ENCODE measurements around the gene SAXO1.

SAXO1 gene

GRCh38 chr9:18903450-18903849 is 129.6 kb downstream of the SAXO1 start:
- no peak for DNase-seq (ENCODE audit: low spot score)
- in situ Hi-C loops (cut with MboI; ENCODE audit: low sequenced_read_pairs, unreplicated experiment): no loop called here
- TF ChIP-seq CTCF (IDR thresholded peaks at IDR 0.05; ENCODE audit: borderline replicate concordance, control extremely low read depth, extremely low read depth, insufficient read depth, missing control alignments): no peak

DNA sequence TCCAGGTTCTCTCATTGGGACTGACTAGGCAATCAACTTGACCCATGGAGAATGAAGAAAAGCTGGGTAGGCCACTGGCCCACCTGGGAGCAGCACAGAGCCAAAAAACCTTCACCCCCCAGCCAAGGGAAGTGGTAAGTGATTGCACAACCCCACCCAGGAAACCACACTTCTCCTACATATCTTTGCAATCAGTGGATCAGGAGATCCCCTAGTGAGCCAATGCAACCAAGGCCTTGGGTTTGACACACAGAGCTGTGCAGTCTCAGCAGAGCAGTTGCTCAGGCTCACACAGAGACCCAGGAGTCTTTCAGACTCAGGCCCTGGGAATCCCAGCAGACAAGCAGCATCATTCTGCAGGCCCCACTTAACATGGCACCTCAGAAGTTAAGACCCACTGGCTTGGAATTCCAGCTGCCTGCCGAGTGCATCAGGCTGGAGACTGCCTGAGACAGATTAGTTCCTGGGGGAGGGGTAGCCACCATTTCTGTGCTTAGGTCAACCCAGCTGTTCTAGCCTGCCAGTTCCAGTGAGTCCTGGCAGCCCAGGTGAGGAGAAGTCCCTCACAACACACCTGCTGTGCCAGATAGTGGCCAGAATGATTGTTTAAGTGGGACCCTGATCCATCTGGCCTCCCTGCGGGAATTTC is 136.4 kb downstream of the SAXO1 start:
- in situ Hi-C loops (cut with MboI; ENCODE audit: low sequenced_read_pairs, unreplicated experiment): no loop called here
- no peak for TF ChIP-seq CTCF (IDR thresholded peaks at IDR 0.05; ENCODE audit: borderline replicate concordance, control extremely low read depth, extremely low read depth, insufficient read depth, missing control alignments)
- DNase-seq (ENCODE audit: low spot score): no peak

GRCh38 chr9:18896004-18896403 is 137.0 kb downstream of the SAXO1 start:
- TF ChIP-seq CTCF (IDR thresholded peaks at IDR 0.05; ENCODE audit: borderline replicate concordance, control extremely low read depth, extremely low read depth, insufficient read depth, missing control alignments): no peak
- DNase-seq (ENCODE audit: low spot score): no peak
- in situ Hi-C loops (cut with MboI; ENCODE audit: low sequenced_read_pairs, unreplicated experiment): no loop called here

GRCh38 chr9:18893491-18893890 is 139.5 kb downstream of the SAXO1 start:
- in situ Hi-C loops (cut with MboI; ENCODE audit: low sequenced_read_pairs, unreplicated experiment): no loop called here
- no peak for TF ChIP-seq CTCF (IDR thresholded peaks at IDR 0.05; ENCODE audit: borderline replicate concordance, control extremely low read depth, extremely low read depth, insufficient read depth, missing control alignments)

DNA sequence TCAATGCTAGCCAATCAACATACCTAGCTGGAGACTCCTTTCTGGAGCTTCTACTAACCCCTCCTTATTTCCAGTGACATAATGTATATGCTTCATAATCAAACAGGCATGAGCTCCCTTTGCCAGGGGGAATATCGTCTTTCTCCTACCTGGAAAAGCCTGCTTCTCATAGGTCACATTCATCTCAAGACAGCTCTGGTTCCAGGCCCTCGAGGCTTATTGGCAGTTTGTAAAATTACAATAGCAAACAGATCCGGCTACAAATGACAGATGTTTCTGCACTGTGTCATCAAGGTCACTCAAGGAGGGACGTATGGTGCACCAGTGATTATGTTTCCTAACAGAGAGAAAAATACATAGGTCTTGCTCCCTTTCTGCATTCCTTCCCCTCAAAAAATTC is 140.0 kb downstream of the SAXO1 start:
- no peak for TF ChIP-seq CTCF (IDR thresholded peaks at IDR 0.05; ENCODE audit: borderline replicate concordance, control extremely low read depth, extremely low read depth, insufficient read depth, missing control alignments)
- in situ Hi-C loops (cut with MboI; ENCODE audit: low sequenced_read_pairs, unreplicated experiment): no loop called here
- no peak for DNase-seq (ENCODE audit: low spot score)

More at GRCh38 chr9:18893491-18893890, 139.5 kb downstream of the SAXO1 start:
- DNase-seq (ENCODE audit: low spot score): no peak

- DNase-seq (ENCODE audit: low spot score): no peak
- in situ Hi-C loops (cut with MboI; ENCODE audit: low sequenced_read_pairs, unreplicated experiment): no loop called here
- TF ChIP-seq CTCF (IDR thresholded peaks at IDR 0.05; ENCODE audit: borderline replicate concordance, control extremely low read depth, extremely low read depth, insufficient read depth, missing control alignments): no peak
Measured at GRCh38 chr9:18891946-18892670, 140.9 kb downstream of the SAXO1 start.

Measured in GM13976 (cell line).